Left ventricle myocardium inferior (tissue), 1 donor: Measurements from ENCODE around the gene DCC. TPM values are rescaled to one million over a fixed set of nuclear protein-coding genes. Genes with fewer than 3 reads are reported as not detected.

Source experiments
- DNase-seq: peaks from one replicate; pipeline ENCODE4 v3.0.0-alpha.2; 2020
- H3K27ac ChIP-seq: fragments of 200-600 bp; replicated peaks from 2 replicates; pipeline ENCODE4 v1.8.0; 2021
- H3K27me3 ChIP-seq: fragments of 200-600 bp; 2 replicates; pipeline ENCODE4 v1.8.0; 2021; ENCODE audit warnings: low read depth
- H3K36me3 ChIP-seq: fragments of 200-600 bp; 2 replicates; pipeline ENCODE4 v1.8.0; 2021
- H3K4me1 ChIP-seq: fragments of 200-600 bp; 2 replicates; pipeline ENCODE4 v1.8.0; 2021
- H3K4me3 ChIP-seq: fragments of 200-600 bp; 2 replicates; pipeline ENCODE4 v1.8.0; 2021; ENCODE audit warnings: mild to moderate bottlenecking, moderate library complexity
- H3K9me3 ChIP-seq: fragments of 200-600 bp; replicated peaks from 2 replicates; pipeline ENCODE4 v1.8.0; 2021
- CTCF ChIP-seq: fragments of 200-600 bp; IDR thresholded peaks from 2 replicates; pipeline ENCODE4 v1.8.0; 2021; ENCODE audit warnings: antibody characterized with exemption, mild to moderate bottlenecking, borderline replicate concordance
- intact Hi-C: fragments of 100-400 bp; cut with micrococcal nuclease; formaldehyde crosslinking; loops from one replicate; pipeline ENCODE4 v1.11.0; 2022
- total RNA-seq: library from RNA; stranded (reverse); fragmentation: NEBNext Ultra II Directional; extraction: Animal tissue kit (Norgen Biotek cat#: 25700); gene quantifications from one replicate; pipeline ENCODE4 v1.2.1, GENCODE V29; 2021
- donor health status: DM: no; HTN: yes; CAD: no; lungs with severe emphysema.

DCC gene
- total RNA-seq, 1 donor from 2014 or later: not detected

GRCh38 chr18:52588931-52589330 is 248.9 kb downstream of the DCC start:
- DNase-seq: no peak
- intact Hi-C loops: no loop called here
- no peak for TF ChIP-seq CTCF
- Histone ChIP-seq H3K27ac (no peak overlapping the region), H3K4me3 (no peak overlapping the region), H3K9me3 (no peaks in the 10 kb centered on the region), H3K36me3 (no peaks in the 10 kb centered on the region), H3K4me1 (no peaks in the 10 kb centered on the region), H3K27me3 (no peaks in the 10 kb centered on the region)

GRCh38 chr18:52596748-52597435 is 256.9 kb downstream of the DCC start:
- no peak overlapping the region for H3K4me3 ChIP-seq
- H3K27ac ChIP-seq: no peak overlapping the region
- peaks cover 5% of the 10 kb centered on the region for H3K9me3 ChIP-seq
- no peak for DNase-seq
- H3K4me1 ChIP-seq: no peaks in the 10 kb centered on the region
- no peaks in the 10 kb centered on the region for H3K36me3 ChIP-seq
- intact Hi-C loops: no loop called here
- no peaks in the 10 kb centered on the region for H3K27me3 ChIP-seq
- no peak for TF ChIP-seq CTCF

GRCh38 chr18:52598921-52599320 is 258.9 kb downstream of the DCC start:
- Histone ChIP-seq H3K36me3 (no peaks in the 10 kb centered on the region), H3K27me3 (no peaks in the 10 kb centered on the region)
- TF ChIP-seq CTCF: no peak

GRCh38 chr18:52602820-52603219 is 262.8 kb downstream of the DCC start:
- TF ChIP-seq CTCF: no peak

More at GRCh38 chr18:52598921-52599320, 258.9 kb downstream of the DCC start:
- Histone ChIP-seq H3K4me3 (no peak overlapping the region), H3K4me1 (no peaks in the 10 kb centered on the region), H3K27ac (no peak overlapping the region), H3K9me3 (peaks cover 5% of the 10 kb centered on the region)
- no peak for DNase-seq
- intact Hi-C loops: no loop called here

GRCh38 chr18:52605345-52605744 is 265.3 kb downstream of the DCC start:
- intact Hi-C loops: no loop called here
- Histone ChIP-seq H3K4me3 (no peak overlapping the region), H3K9me3 (no peaks in the 10 kb centered on the region), H3K4me1 (no peaks in the 10 kb centered on the region), H3K36me3 (no peaks in the 10 kb centered on the region), H3K27ac (no peak overlapping the region), H3K27me3 (no peaks in the 10 kb centered on the region)
- TF ChIP-seq CTCF: no peak
- no peak for DNase-seq

More at GRCh38 chr18:52602820-52603219, 262.8 kb downstream of the DCC start:
- intact Hi-C loops: no loop called here
- Histone ChIP-seq H3K36me3 (no peaks in the 10 kb centered on the region), H3K4me1 (no peaks in the 10 kb centered on the region), H3K4me3 (no peak overlapping the region), H3K27me3 (no peaks in the 10 kb centered on the region), H3K27ac (no peak overlapping the region), H3K9me3 (peaks cover 5% of the 10 kb centered on the region)
- no peak for DNase-seq
